Choroid plexus epithelial cell (primary cell): ENCODE results near the gene PLA2G6.

Experiments used
- DNase-seq: peaks from one replicate; pipeline ENCODE4 v3.0.0-alpha.2; 2010; ENCODE audit warnings: low read depth
- H3K4me3 ChIP-seq: 2 replicates; pipeline ENCODE4 v1.5.1; 2011; ENCODE audit warnings: low read depth, mild to moderate bottlenecking, control low read depth, low read length, moderate library complexity
- CTCF ChIP-seq: conservative IDR thresholded peaks from 2 replicates; pipeline ENCODE4 v1.5.1; 2011; ENCODE audit warnings: low read depth, mild to moderate bottlenecking, control low read depth, inconsistent platforms, low read length, moderate library complexity

Gene PLA2G6

GRCh38 chr22:38213319-38213989, 31.8 kb upstream of the PLA2G6 start:
- no peak overlapping the region for H3K4me3 ChIP-seq
- no peak for TF ChIP-seq CTCF
- DNase-seq, result no peak

GRCh38 chr22:38212442-38212841, 30.8 kb upstream of the PLA2G6 start:
- no peak overlapping the region for H3K4me3 ChIP-seq
- TF ChIP-seq CTCF, result no peak
- no peak for DNase-seq

GRCh38 chr22:38211556-38211955, 29.9 kb upstream of the PLA2G6 start:
- no peak overlapping the region for H3K4me3 ChIP-seq
- TF ChIP-seq CTCF, result no peak
- DNase-seq, result no peak

- no peak for TF ChIP-seq CTCF
- H3K4me3 ChIP-seq, result no peak overlapping the region
- DNase-seq, result no peak
These were observed 26.9 kb upstream of the PLA2G6 start for GRCh38 chr22:38208551-38208968.

- no peak for TF ChIP-seq CTCF
- H3K4me3 ChIP-seq, result no peak overlapping the region
- no peak for DNase-seq
These were observed 26.3 kb upstream of the PLA2G6 start for GRCh38 chr22:38207898-38208432.

GRCh38 chr22:38205261-38206128, 23.9 kb upstream of the PLA2G6 start:
- no peak for TF ChIP-seq CTCF
- peak; percentile 88 for DNase-seq
- peak overlapping the region; percentile 4 for H3K4me3 ChIP-seq
